Stimulated activated naive B cell treated with anti-CD40 and anti-IgM and Interleukin-4, amounts not matched to agents 10 μg/mL and 1 μg/mL and 100 μg/mL, for 72 hours (primary cell): ENCODE data around the gene S100G.

Source experiments
- ATAC-seq, 2 donors: fragments of 150-1000 bp; cut with Tn5 transposase; replicated peaks; 2 replicates each; pipeline ENCODE4 v1.10.0; 2021; ENCODE audit warnings: moderate library complexity in 1 of 2
- DNase-seq: peaks from one replicate; pipeline ENCODE4 v3.0.0; 2021
- H3K27ac Mint-ChIP-seq: one replicate; pipeline ENCODE4 v1.8.0; 2022; ENCODE audit warnings: mild to moderate bottlenecking, mixed read lengths
- H3K27me3 Mint-ChIP-seq, 2 donors: one replicate each; pipeline ENCODE4 v1.8.0; 2022; ENCODE audit warnings: mixed read lengths in 2 of 2
- H3K36me3 Mint-ChIP-seq, 2 donors: one replicate each; pipeline ENCODE4 v1.8.0; 2022; ENCODE audit warnings: mixed read lengths in 2 of 2, mild to moderate bottlenecking in 1 of 2
- H3K4me1 Mint-ChIP-seq, 2 donors: one replicate each; pipeline ENCODE4 v1.8.0; 2022; ENCODE audit warnings: mixed read lengths in 2 of 2, mild to moderate bottlenecking in 1 of 2
- H3K4me3 Mint-ChIP-seq, 2 donors: one replicate each; pipeline ENCODE4 v1.8.0; 2022; ENCODE audit warnings: mild to moderate bottlenecking in 2 of 2, mixed read lengths in 2 of 2, moderate library complexity in 1 of 2
- H3K9me3 Mint-ChIP-seq, 2 donors: one replicate each; pipeline ENCODE4 v1.8.0; 2022; ENCODE audit warnings: mixed read lengths in 2 of 2, mild to moderate bottlenecking in 1 of 2

Gene S100G

GRCh38 chrX:16629909-16630308 is 20.0 kb upstream of the S100G start:
- no peaks in the 10 kb centered on the region for H3K9me3 Mint-ChIP-seq
- no peak overlapping the region for H3K27ac Mint-ChIP-seq

GRCh38 chrX:16633754-16634153 is 16.2 kb upstream of the S100G start:
- H3K9me3 Mint-ChIP-seq: no peaks in the 10 kb centered on the region
- no peaks in the 10 kb centered on the region for H3K4me1 Mint-ChIP-seq
- no peak for ATAC-seq
- peaks cover 4 to 20% of the 10 kb centered on the region in 2 donors for H3K36me3 Mint-ChIP-seq
- H3K27me3 Mint-ChIP-seq: peaks cover 0 to 12% of the 10 kb centered on the region in 2 donors
- no peak overlapping the region for H3K4me3 Mint-ChIP-seq
- no peak overlapping the region for H3K27ac Mint-ChIP-seq
- DNase-seq: no peak

More at GRCh38 chrX:16629909-16630308, 20.0 kb upstream of the S100G start:
- Mint-ChIP-seq H3K4me1 (no peaks in the 10 kb centered on the region), H3K4me3 (no peak overlapping the region), H3K36me3 (peaks cover 4 to 8% of the 10 kb centered on the region in 2 donors), H3K27me3 (peaks cover 0 to 18% of the 10 kb centered on the region in 2 donors)
- DNase-seq (no peak), ATAC-seq (no peak)

- no peaks in the 10 kb centered on the region for H3K9me3 Mint-ChIP-seq
- DNase-seq (no peak), ATAC-seq (no peak)
- no peaks in the 10 kb centered on the region for H3K27me3 Mint-ChIP-seq
- H3K4me3 Mint-ChIP-seq: no peak overlapping the region
- H3K27ac Mint-ChIP-seq: no peak overlapping the region
- H3K36me3 Mint-ChIP-seq: peaks cover 7 to 17% of the 10 kb centered on the region in 2 donors
- no peaks in the 10 kb centered on the region for H3K4me1 Mint-ChIP-seq
Measured at GRCh38 chrX:16635040-16635439, 14.9 kb upstream of the S100G start.

- Mint-ChIP-seq H3K27ac (no peak overlapping the region), H3K9me3 (no peaks in the 10 kb centered on the region), H3K4me3 (no peak overlapping the region), H3K27me3 (no peaks in the 10 kb centered on the region), H3K36me3 (peaks cover 7 to 17% of the 10 kb centered on the region in 2 donors), H3K4me1 (no peaks in the 10 kb centered on the region)
- DNase-seq (no peak), ATAC-seq (no peak)
Measured at GRCh38 chrX:16635596-16635995, 14.4 kb upstream of the S100G start.

GRCh38 chrX:16638533-16638932 is 11.4 kb upstream of the S100G start:
- DNase-seq (no peak), ATAC-seq (no peak)
- no peak overlapping the region for H3K27ac Mint-ChIP-seq
- H3K4me1 Mint-ChIP-seq: no peaks in the 10 kb centered on the region
- peaks cover 5 to 13% of the 10 kb centered on the region in 2 donors for H3K36me3 Mint-ChIP-seq
- H3K9me3 Mint-ChIP-seq: no peaks in the 10 kb centered on the region
- no peaks in the 10 kb centered on the region for H3K27me3 Mint-ChIP-seq
- no peak overlapping the region for H3K4me3 Mint-ChIP-seq

- no peak overlapping the region for H3K27ac Mint-ChIP-seq
- peaks cover 5 to 13% of the 10 kb centered on the region in 2 donors for H3K36me3 Mint-ChIP-seq
- no peaks in the 10 kb centered on the region for H3K27me3 Mint-ChIP-seq
- DNase-seq (no peak), ATAC-seq (no peak)
- no peaks in the 10 kb centered on the region for H3K4me1 Mint-ChIP-seq
- H3K4me3 Mint-ChIP-seq: no peak overlapping the region
- no peaks in the 10 kb centered on the region for H3K9me3 Mint-ChIP-seq
Measured at GRCh38 chrX:16639966-16640365, 10.0 kb upstream of the S100G start.

- no peak overlapping the region for H3K4me3 Mint-ChIP-seq
- peaks cover 5 to 13% of the 10 kb centered on the region in 2 donors for H3K36me3 Mint-ChIP-seq
- H3K27ac Mint-ChIP-seq: no peak overlapping the region
- no peaks in the 10 kb centered on the region for H3K27me3 Mint-ChIP-seq
- H3K9me3 Mint-ChIP-seq: no peaks in the 10 kb centered on the region
- DNase-seq (no peak), ATAC-seq (no peak)
- no peaks in the 10 kb centered on the region for H3K4me1 Mint-ChIP-seq
Measured at GRCh38 chrX:16640823-16641222, 9.1 kb upstream of the S100G start.

- no peak overlapping the region for H3K27ac Mint-ChIP-seq
- DNase-seq: no peak
- H3K4me3 Mint-ChIP-seq: no peak overlapping the region
- ATAC-seq: no peak
- H3K4me1 Mint-ChIP-seq: no peaks in the 10 kb centered on the region
- H3K9me3 Mint-ChIP-seq: no peaks in the 10 kb centered on the region
- peaks cover 9% of the 10 kb centered on the region in 2 donors for H3K36me3 Mint-ChIP-seq
- H3K27me3 Mint-ChIP-seq: no peaks in the 10 kb centered on the region
Measured at GRCh38 chrX:16643176-16643575, 6.8 kb upstream of the S100G start.

- Mint-ChIP-seq H3K27ac (no peak overlapping the region), H3K27me3 (no peaks in the 10 kb centered on the region), H3K36me3 (peaks cover 4% of the 10 kb centered on the region in 2 donors), H3K9me3 (no peaks in the 10 kb centered on the region), H3K4me1 (no peaks in the 10 kb centered on the region), H3K4me3 (no peak overlapping the region)
- DNase-seq (no peak), ATAC-seq (no peak)
Measured at GRCh38 chrX:16646366-16647138, 3.4 kb upstream of the S100G start.

- Mint-ChIP-seq H3K27me3 (no peaks in the 10 kb centered on the region), H3K4me3 (no peak overlapping the region), H3K36me3 (peaks cover 4 to 7% of the 10 kb centered on the region in 2 donors), H3K9me3 (no peaks in the 10 kb centered on the region), H3K4me1 (no peaks in the 10 kb centered on the region), H3K27ac (no peak overlapping the region)
- ATAC-seq (no peak), DNase-seq (no peak)
Measured at GRCh38 chrX:16651391-16652024, 1.6 kb downstream of the S100G start.

- H3K4me3 Mint-ChIP-seq: no peak overlapping the region
- H3K36me3 Mint-ChIP-seq: peaks cover 2 to 3% of the 10 kb centered on the region in 2 donors
- no peaks in the 10 kb centered on the region for H3K27me3 Mint-ChIP-seq
- ATAC-seq (no peak), DNase-seq (no peak)
- no peak overlapping the region for H3K27ac Mint-ChIP-seq
- no peaks in the 10 kb centered on the region for H3K9me3 Mint-ChIP-seq
- no peaks in the 10 kb centered on the region for H3K4me1 Mint-ChIP-seq
Measured at GRCh38 chrX:16653424-16653823, 3.5 kb downstream of the S100G start.

GRCh38 chrX:16654093-16654492 is 4.1 kb downstream of the S100G start:
- DNase-seq (no peak), ATAC-seq (no peak)
- Mint-ChIP-seq H3K4me1 (no peaks in the 10 kb centered on the region), H3K27me3 (no peaks in the 10 kb centered on the region), H3K27ac (no peak overlapping the region), H3K9me3 (no peaks in the 10 kb centered on the region), H3K36me3 (peaks cover 3% of the 10 kb centered on the region in 2 donors), H3K4me3 (no peak overlapping the region)

GRCh38 chrX:16658284-16658683 is 8.3 kb downstream of the S100G start:
- DNase-seq: no peak
- H3K4me1 Mint-ChIP-seq: no peaks in the 10 kb centered on the region

GRCh38 chrX:16659321-16659720 is 9.4 kb downstream of the S100G start:
- ATAC-seq (no peak), DNase-seq (no peak)
- no peaks in the 10 kb centered on the region for H3K4me1 Mint-ChIP-seq
- no peak overlapping the region for H3K27ac Mint-ChIP-seq
- H3K9me3 Mint-ChIP-seq: no peaks in the 10 kb centered on the region
- no peaks in the 10 kb centered on the region for H3K27me3 Mint-ChIP-seq
- H3K4me3 Mint-ChIP-seq: no peak overlapping the region
- H3K36me3 Mint-ChIP-seq: peaks cover under 1 to 7% of the 10 kb centered on the region in 2 donors

More at GRCh38 chrX:16658284-16658683, 8.3 kb downstream of the S100G start:
- Mint-ChIP-seq H3K4me3 (no peak overlapping the region), H3K36me3 (peaks cover 0 to 4% of the 10 kb centered on the region in 2 donors), H3K27me3 (no peaks in the 10 kb centered on the region), H3K9me3 (no peaks in the 10 kb centered on the region), H3K27ac (no peak overlapping the region)
- no peak for ATAC-seq

- DNase-seq: no peak
- ATAC-seq: no peak
- H3K27ac Mint-ChIP-seq: no peak overlapping the region
- peaks cover 2 to 10% of the 10 kb centered on the region in 2 donors for H3K36me3 Mint-ChIP-seq
- no peaks in the 10 kb centered on the region for H3K9me3 Mint-ChIP-seq
- H3K27me3 Mint-ChIP-seq: no peaks in the 10 kb centered on the region
- no peaks in the 10 kb centered on the region for H3K4me1 Mint-ChIP-seq
- H3K4me3 Mint-ChIP-seq: no peak overlapping the region
Measured at GRCh38 chrX:16661495-16661894, 11.5 kb downstream of the S100G start.
